GM18870 (cell line): ENCODE measurements around the gene RUSC1.
"Not testable (repeated sequence)": the region's sequence is repeated elsewhere in the genome, so short reads cannot be mapped to it uniquely, and the experiment has no call there.

Experiments used
- ATAC-seq: cut with Tn5 transposase; IDR thresholded peaks from one replicate; pipeline ENCODE4 v1.9.1; 2021; ENCODE audit warnings: moderate library complexity; ENCODE audit not compliant: unreplicated experiment

Gene RUSC1

GRCh38 chr1:155322953-155323728 is 2.4 kb downstream of the RUSC1 start:
- ATAC-seq = no peak

GRCh38 chr1:155323729-155324036 is 3.0 kb downstream of the RUSC1 start:
- ATAC-seq = peak; percentile 0

GRCh38 chr1:155324037-155324716 is 3.5 kb downstream of the RUSC1 start:
- peak; percentile 49 for ATAC-seq

DNA sequence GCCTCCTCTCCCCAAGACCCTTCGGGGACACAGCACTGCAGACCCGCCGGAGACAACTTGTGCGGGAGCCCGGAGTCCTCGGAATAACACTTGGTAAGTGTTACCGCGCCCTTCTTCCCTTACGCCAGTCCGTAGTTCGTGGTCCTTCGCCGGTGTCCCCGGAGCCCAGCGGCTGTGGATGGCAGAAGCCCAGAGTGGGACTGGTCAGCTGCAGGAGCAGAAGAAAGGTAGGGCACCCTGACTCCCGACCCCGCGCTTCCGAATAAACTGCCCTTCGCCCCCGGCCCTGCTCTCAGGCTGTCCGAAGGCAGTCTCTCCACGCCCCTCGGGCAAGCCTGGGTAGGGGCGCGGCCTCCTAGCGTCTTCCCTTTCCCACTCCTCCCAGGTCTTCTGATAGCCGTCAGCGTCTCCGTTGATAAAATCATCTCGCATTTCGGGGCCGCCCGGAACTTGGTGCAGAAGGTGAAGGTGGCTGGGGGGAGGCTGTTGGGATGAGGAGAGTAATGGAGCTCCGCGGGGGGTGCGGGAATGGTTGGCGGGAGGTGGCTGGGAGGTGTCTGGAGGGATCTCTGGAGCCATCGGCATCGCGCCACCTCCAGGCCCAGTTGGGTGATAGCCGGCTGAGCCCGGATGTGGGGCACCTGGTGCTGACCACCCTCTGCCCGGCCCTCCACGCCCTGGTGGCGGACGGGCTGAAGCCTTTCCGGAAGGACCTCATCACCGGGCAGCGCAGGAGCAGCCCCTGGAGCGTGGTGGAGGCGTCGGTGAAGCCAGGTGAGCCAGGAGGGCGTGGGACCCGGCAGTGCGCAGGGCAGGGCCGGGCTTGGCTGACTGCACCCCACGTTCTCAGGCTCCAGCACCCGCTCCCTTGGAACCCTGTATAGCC is 4.3 kb downstream of the RUSC1 start:
- ATAC-seq = no peak

GRCh38 chr1:155325603-155325893 is 4.9 kb downstream of the RUSC1 start:
- no peak for ATAC-seq

GRCh38 chr1:155326020-155326526 is 5.4 kb downstream of the RUSC1 start:
- ATAC-seq = no peak

- ATAC-seq = no peak
Measured at GRCh38 chr1:155326631-155327037, 5.9 kb downstream of the RUSC1 start.

GRCh38 chr1:155327981-155328380 is 7.3 kb downstream of the RUSC1 start:
- ATAC-seq = no peak

- ATAC-seq = not testable (repeated sequence)
Measured at GRCh38 chr1:155328856-155329255, 8.2 kb downstream of the RUSC1 start.

- ATAC-seq = no peak
Measured at GRCh38 chr1:155329980-155330598, 9.4 kb downstream of the RUSC1 start.

DNA sequence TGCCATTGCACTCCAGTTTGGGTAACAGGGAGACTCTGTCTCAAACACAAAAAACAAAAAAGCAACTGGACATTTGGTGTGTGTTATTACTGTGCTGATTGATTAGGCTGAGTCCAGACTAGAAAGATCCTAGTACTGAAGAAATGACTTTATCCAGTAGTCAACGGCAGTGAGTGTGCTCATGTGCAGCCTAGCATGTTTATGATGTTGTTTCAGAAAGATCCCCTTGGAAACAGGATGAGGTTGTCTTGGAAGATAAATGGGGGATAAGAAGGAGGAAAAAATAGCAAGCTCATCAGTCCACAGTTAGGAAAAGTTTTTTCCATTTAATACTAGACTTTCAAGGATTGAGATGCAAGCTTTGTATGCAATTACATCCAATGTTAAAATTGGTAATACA is 14.3 kb downstream of the RUSC1 start:
- no peak for ATAC-seq

DNA sequence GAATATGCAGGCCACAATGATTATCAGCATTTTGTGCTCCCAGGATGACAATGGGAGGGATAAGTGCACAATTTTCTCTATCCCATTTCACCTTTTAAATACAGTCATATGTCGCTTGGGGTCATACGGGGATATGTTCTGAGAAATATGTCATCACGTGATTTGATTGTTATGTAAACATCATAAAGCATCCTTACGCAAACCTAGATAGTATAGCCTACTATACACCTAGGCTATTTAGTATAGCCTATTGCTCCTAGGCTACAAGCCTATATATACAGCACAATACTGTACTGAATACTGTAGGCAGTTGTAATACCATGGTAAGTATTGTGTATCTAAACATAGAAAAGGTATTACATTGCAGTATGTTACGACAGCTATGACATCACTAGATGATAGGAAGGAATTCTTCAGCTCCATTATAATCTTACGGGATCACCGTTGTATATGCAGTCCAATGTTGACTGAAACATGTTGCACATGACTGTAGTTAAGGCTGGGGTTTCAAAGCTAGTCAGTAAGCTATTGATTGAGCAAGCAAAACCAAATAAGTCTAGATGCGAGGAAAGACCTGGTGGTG is 18.9 kb downstream of the RUSC1 start:
- no peak for ATAC-seq

- no peak for ATAC-seq
Measured at GRCh38 chr1:155342842-155343241, 22.1 kb downstream of the RUSC1 start.

- no peak for ATAC-seq
Measured at GRCh38 chr1:155352631-155353030, 31.9 kb downstream of the RUSC1 start.

DNA sequence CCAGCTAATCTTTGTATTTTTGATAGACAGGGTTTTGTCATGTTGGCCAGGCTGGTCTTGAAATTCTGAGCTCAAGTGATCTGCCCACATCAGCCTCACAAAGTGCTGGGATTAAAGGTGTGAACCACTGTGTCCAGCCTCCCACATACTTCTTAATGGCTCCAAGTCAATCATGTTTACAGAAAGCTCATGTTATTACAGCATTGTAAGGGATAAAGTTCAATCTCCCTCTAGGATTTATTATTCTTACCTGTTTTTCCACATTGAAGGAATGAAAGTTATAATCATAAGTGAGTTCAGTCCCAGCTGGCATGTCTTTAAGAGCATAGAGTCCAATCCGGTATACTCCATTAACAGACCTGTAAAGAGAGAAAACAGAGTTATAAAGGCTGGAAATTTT is 39.4 kb downstream of the RUSC1 start:
- ATAC-seq = no peak

DNA sequence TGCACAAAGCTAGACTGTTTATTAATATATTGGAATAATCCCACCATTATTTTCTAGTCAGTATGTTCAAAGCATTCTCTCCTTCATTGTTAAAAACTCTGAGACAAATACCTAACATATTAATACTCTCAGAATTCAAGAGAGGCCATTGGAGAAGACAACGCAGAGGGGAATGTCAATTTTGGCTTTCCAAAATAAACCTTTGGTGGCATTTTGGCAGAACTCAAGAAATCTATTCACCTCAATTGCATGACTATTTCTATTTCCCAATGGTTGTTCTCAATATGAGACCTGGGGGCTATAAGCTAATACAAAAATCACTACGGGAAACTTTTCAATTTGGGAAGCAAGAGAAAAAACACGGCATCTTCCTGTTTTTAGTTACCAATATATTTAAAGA is 58.5 kb downstream of the RUSC1 start:
- no peak for ATAC-seq

- no peak for ATAC-seq
Measured at GRCh38 chr1:155379631-155380090, 59.0 kb downstream of the RUSC1 start.
